Peyer's patch (tissue), 4 donors: ENCODE measurements around the gene ZMYND10.

ENCODE experiments used
- CTCF ChIP-seq, 6 experiments: fragments of 450-650 bp in 4 of 6; fragments of 200-600 bp in 2 of 6; sonication (generic) in 1 of 6; IDR thresholded peaks; one replicate each; pipeline ENCODE4 v1.5.1; 2017 to 2019; ENCODE audit warnings: antibody characterized with exemption in 6 of 6, mild to moderate bottlenecking in 3 of 6, moderate library complexity in 1 of 6
- POLR2A ChIP-seq, 2 donors: fragments of 450-650 bp; IDR thresholded peaks; one replicate each; pipeline ENCODE4 v1.5.1; 2017; ENCODE audit warnings: antibody characterized with exemption in 2 of 2, mild to moderate bottlenecking in 2 of 2, moderate library complexity in 2 of 2

DNA sequence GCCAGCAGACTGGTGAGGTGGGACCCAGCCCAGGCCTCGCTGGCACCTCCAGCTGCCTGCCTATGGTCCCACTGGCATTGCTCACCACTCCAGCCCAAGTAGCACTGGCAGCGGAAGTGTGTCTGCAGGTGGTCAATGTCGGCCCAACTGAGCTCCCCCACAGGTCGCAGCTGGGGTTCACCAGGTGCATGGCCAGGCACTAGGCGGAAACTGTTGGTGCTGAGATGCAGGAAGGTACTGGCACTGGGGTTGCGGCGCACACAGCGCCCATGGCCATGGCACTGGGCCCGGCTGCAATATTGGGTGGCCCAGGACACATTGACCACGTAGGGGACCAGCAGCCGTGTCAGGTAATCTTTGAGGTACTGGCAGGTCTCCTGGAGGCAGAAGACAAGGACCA lies 27.4 kb downstream of the ZMYND10 start:
- TF ChIP-seq CTCF (IDR thresholded peaks at IDR 0.05) (no peak), POLR2A (IDR thresholded peaks at IDR 0.05) (no peak)
